Osteocyte (in vitro differentiated cells): Measurements from ENCODE around the gene ACSF3. TPM values are rescaled to one million over a fixed set of nuclear protein-coding genes. Genes with fewer than 3 reads are reported as not detected.

Experiments used
- DNase-seq: peaks from one replicate; pipeline ENCODE4 v3.0.0; 2021; ENCODE audit warnings: mixed read lengths; ENCODE audit not compliant: unreplicated experiment; ENCODE audit errors: extremely low spot score
- H3K27ac Mint-ChIP-seq: one replicate; pipeline ENCODE4 v1.8.0; 2021; ENCODE audit warnings: mild to moderate bottlenecking, mixed read lengths; ENCODE audit not compliant: unreplicated experiment
- H3K27me3 Mint-ChIP-seq: one replicate; pipeline ENCODE4 v1.8.0; 2021; ENCODE audit warnings: mixed read lengths; ENCODE audit not compliant: unreplicated experiment
- H3K36me3 Mint-ChIP-seq: one replicate; pipeline ENCODE4 v1.8.0; 2021; ENCODE audit warnings: mixed read lengths; ENCODE audit not compliant: unreplicated experiment
- H3K4me1 Mint-ChIP-seq: one replicate; pipeline ENCODE4 v1.8.0; 2021; ENCODE audit warnings: mixed read lengths; ENCODE audit not compliant: unreplicated experiment
- H3K4me3 Mint-ChIP-seq: one replicate; pipeline ENCODE4 v1.8.0; 2021; ENCODE audit warnings: mild to moderate bottlenecking, moderate library complexity, mixed read lengths; ENCODE audit not compliant: unreplicated experiment
- H3K9me3 Mint-ChIP-seq: one replicate; pipeline ENCODE4 v1.8.0; 2021; ENCODE audit warnings: mixed read lengths; ENCODE audit not compliant: unreplicated experiment
- CTCF ChIP-seq: fragments of 200-600 bp; sonication (generic); IDR thresholded peaks from 2 replicates; pipeline ENCODE4 v1.5.0; 2021; ENCODE audit warnings: antibody characterized with exemption, mild to moderate bottlenecking, moderate library complexity
- total RNA-seq: library from RNA; stranded (reverse); gene quantifications from 2 replicates; pipeline ENCODE4 v1.2.1, GENCODE V29; 2021

Gene ACSF3
- total RNA-seq, 1 donor from 2014 or later, result 33.5 TPM

GRCh38 chr16:89097392-89097772 lies 3.7 kb downstream of the ACSF3 start:
- no peaks in the 10 kb centered on the region for H3K9me3 Mint-ChIP-seq
- no peaks in the 10 kb centered on the region for H3K27me3 Mint-ChIP-seq
- H3K27ac Mint-ChIP-seq, result no peak overlapping the region
- DNase-seq, result no peak
- no peak for TF ChIP-seq CTCF
- H3K4me3 Mint-ChIP-seq, result no peak overlapping the region
- peaks cover 9% of the 10 kb centered on the region for H3K36me3 Mint-ChIP-seq
- peaks cover 22% of the 10 kb centered on the region for H3K4me1 Mint-ChIP-seq

DNA sequence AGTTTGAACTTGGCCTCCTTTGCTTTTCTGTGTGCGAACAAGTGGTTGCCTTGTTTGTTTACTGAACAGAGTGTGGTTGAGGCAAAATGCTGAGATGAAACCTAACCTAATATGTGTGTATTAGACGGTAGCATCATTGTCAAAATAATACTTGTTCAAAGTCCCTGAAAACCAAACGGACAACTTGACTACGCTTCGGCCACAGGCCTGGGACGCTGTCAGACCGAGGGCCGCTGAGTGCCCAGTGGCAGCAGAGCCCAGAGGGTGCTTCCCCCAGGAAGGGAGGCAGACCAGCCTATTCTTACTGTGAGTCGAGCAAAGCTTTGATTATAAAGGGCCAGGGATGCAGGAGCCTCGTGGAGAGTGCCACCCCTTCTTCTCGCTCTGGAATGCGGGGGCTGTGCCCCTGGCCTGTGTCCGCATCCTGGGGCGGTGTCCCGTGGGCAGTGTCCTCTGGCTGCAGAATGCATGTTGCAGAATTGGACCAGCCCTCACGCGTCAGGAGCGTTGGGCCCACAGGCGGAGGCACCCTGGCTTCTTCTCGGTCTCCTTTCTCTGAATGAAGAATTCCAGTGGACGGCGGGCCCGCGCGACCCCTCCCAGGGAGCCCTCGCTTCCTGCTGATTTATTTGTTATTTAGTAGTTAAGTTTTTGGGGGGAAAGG lies 5.2 kb downstream of the ACSF3 start:
- Mint-ChIP-seq H3K27ac (no peak overlapping the region), H3K9me3 (no peaks in the 10 kb centered on the region), H3K4me3 (no peak overlapping the region), H3K36me3 (peaks cover 20% of the 10 kb centered on the region), H3K27me3 (no peaks in the 10 kb centered on the region), H3K4me1 (peaks cover 22% of the 10 kb centered on the region)
- DNase-seq, result no peak
- TF ChIP-seq CTCF, result no peak

GRCh38 chr16:89099905-89100304 lies 6.3 kb downstream of the ACSF3 start:
- Mint-ChIP-seq H3K27me3 (no peaks in the 10 kb centered on the region), H3K36me3 (peaks cover 22% of the 10 kb centered on the region), H3K4me3 (no peak overlapping the region), H3K9me3 (no peaks in the 10 kb centered on the region), H3K4me1 (peaks cover 14% of the 10 kb centered on the region), H3K27ac (no peak overlapping the region)
- TF ChIP-seq CTCF, result no peak
- no peak for DNase-seq

- Mint-ChIP-seq H3K9me3 (no peaks in the 10 kb centered on the region), H3K4me1 (peaks cover 7% of the 10 kb centered on the region), H3K27me3 (no peaks in the 10 kb centered on the region), H3K4me3 (no peak overlapping the region), H3K27ac (no peak overlapping the region), H3K36me3 (peaks cover 28% of the 10 kb centered on the region)
- TF ChIP-seq CTCF, result no peak
- DNase-seq, result no peak
These were observed 7.1 kb downstream of the ACSF3 start for GRCh38 chr16:89100601-89101302.

DNA sequence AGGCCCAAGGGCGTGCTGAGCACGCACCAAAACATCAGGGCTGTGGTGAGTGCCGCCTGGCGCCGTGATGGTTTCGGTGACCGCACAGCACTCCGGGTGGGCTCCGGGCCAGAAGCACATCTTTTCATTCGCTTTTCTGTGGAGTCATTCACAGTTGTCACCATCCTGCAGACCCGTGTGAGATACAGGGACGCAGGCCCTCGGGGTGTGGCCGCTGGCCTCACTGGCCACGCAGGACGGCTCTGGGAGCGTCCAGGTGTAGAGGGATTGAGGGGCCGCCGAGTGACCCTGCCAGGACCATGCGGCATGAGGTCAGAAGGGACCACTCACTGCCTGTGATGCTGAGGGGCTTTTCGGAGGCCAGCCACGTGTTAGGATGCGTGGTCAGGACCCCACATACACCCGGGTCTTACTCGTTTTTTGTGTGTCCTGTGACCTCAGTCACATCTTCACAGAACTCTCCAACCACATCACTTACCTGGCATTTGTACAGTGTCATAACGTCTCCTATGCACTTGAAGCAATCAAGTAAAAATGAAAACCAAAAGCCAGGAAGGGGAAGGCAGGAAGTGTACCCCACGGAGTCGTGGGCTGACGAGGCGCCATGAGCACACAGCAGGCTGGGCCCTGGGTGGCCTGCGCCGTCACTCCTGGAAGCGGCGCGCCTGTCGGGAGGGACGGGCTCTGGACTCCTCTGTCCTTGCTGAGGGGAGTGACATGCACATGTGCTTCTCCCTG lies 7.8 kb downstream of the ACSF3 start:
- peaks cover 6% of the 10 kb centered on the region for H3K4me1 Mint-ChIP-seq
- no peaks in the 10 kb centered on the region for H3K9me3 Mint-ChIP-seq
- no peak for TF ChIP-seq CTCF

More for the DNA sequence above, 7.8 kb downstream of the ACSF3 start:
- Mint-ChIP-seq H3K36me3 (peaks cover 28% of the 10 kb centered on the region), H3K27me3 (no peaks in the 10 kb centered on the region), H3K27ac (no peak overlapping the region), H3K4me3 (no peak overlapping the region)
- no peak for DNase-seq
